GM21381 (cell line): ENCODE results near the gene LMAN1.
A peak's percentile ranks its signal among the peaks of the same experiment; 100 is the strongest.

Experiments used
- ATAC-seq: cut with Tn5 transposase; IDR thresholded peaks from one replicate; pipeline ENCODE4 v1.9.1; 2021; ENCODE audit warnings: mild to moderate bottlenecking, moderate library complexity; ENCODE audit not compliant: unreplicated experiment

The LMAN1 gene, protein sequence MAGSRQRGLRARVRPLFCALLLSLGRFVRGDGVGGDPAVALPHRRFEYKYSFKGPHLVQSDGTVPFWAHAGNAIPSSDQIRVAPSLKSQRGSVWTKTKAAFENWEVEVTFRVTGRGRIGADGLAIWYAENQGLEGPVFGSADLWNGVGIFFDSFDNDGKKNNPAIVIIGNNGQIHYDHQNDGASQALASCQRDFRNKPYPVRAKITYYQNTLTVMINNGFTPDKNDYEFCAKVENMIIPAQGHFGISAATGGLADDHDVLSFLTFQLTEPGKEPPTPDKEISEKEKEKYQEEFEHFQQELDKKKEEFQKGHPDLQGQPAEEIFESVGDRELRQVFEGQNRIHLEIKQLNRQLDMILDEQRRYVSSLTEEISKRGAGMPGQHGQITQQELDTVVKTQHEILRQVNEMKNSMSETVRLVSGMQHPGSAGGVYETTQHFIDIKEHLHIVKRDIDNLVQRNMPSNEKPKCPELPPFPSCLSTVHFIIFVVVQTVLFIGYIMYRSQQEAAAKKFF

DNA sequence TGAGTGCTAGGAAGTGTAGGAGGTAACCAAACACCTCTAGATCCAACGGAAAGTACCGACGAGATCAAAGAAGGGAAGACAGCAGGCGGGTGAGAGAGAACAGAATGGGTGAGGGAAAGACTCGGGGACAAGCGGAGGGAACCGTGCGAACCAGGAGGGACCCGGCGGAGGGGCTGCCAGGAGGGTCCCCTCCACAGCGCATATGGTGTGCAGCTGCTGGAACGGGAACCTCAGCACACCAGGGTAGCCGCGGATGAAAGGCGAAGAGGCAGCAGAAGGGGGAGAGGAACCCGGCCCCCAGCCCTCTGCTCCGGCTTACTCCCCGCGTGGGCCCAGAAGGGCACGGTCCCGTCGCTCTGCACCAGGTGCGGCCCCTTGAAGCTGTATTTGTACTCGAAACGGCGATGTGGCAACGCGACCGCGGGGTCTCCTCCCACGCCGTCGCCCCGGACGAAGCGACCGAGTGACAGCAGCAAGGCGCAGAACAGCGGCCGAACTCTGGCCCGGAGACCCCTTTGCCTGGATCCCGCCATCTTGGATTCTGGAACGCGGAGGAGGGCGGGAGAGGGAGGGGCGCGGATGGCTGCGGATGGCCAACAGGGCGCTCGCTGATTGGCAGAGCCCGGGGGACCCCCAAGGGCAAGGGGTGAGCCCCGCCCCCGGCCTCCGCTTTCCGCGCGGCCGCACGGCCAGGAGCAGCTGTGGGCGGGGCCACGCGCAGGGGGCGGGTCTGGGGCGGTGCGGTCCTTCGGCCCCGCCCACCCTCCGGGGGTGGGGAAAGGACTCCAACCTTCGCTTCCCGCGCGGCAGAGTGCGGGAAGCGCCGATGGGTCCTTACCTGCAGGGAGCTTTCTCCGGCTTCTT, at the start of gene LMAN1:
Gene LMAN1, minus strand, starts transcription at position 554 of the 864 bp plus-strand sequence. Its CDS starts 21 bp downstream, at position 533.
- ATAC-seq, result peak; percentile 98

GRCh38 chr18:59402432-59403090, 43.5 kb upstream of the LMAN1 start:
- ATAC-seq, result peak; percentile 91

DNA sequence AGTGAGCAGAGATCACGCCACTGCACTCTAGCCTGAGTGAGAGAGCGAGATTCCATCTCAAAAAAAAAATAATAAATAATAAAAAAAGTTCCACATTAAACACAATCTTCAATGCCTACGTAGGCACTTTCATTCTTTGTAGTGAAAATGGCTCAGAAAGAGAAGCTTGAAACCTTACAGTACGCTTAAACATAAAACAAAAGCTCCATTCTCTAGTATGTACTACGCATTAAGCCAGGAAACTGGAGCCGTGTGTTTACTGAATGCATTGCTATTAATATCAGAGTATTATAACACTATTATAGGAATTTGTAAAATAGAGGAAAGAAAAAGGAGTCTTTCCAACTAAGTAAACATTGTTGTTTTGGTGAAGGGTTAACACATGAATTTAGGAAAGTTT, 41.3 kb upstream of the LMAN1 start:
- ATAC-seq, result no peak

- ATAC-seq, result no peak
Observed at GRCh38 chr18:59395226-59396175, 36.4 kb upstream of the LMAN1 start.

DNA sequence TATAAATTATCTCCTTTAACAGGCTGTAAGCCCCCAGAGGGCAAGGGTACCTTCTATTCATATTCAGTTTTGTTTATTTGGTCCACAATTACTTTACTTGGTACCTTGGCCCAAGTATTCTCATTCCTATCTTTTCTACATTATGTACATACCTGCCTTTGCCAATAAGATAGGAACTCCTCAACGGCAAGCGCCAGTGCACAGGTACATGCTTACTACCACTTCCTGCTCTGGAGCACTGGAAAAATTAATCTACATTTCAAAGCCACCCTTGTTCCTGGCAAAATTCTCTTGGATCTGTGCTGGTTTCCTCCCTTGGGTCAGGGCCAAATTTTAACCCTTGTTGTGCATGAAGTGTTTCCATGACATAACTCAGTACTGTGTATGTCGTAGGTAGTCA, 34.3 kb upstream of the LMAN1 start:
- ATAC-seq, result no peak

GRCh38 chr18:59388817-59389216, 29.8 kb upstream of the LMAN1 start:
- no peak for ATAC-seq

GRCh38 chr18:59387687-59388565, 28.9 kb upstream of the LMAN1 start:
- no peak for ATAC-seq

DNA sequence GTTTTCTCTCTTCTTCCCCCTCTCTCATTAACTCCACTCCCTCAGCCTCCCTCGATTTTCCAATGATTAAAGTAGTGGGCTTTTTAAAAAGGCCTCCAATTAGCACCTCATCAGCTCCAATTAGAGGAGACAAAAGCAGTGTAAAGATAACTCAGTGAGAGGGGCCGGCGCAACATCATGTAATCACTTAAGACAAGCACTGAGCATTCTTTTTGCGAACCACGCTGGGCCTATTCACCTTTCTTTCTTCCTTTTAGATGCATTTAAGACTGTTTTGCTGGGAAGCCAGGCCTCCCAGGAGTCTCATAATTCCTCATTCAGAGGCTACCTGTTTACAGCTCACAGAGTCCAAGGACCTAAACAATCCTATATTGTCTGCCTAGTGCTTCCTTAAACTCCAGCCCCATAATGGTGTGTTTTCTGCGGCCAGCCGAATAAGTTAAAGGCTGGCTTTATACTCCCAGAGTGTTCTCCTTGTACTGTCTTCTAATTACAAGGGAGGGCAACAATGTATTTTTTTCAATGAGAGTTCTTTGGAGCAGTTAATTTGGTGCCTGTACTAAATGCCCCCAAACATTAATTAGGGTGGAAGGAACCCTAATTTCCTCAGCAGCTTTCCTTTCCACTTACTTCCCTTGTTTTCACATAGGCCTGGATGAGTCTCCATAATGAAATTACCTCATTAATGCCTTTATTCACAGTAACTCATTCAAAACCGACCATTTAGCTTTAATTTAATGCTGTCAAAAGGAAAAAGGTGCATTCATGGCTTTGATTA, 28.0 kb upstream of the LMAN1 start:
- no peak for ATAC-seq

DNA sequence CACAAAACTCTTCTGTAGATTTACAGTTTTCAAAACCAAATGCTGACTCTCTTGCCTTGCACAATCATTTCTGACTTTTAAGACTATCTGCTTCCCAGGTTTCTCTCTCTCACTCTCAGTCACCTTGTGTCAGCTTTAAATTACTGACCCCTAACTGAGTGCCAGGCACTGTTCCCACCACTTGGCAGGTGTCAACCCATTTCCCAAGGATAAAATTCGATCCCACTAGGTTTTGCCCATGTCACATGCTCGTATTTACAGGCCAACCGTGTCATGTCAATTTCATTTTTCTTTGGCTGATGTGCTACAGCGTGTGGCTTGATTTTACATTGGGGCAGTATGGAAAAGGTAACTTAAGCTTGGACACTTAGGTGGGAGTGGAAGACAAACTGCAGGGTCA, 26.1 kb upstream of the LMAN1 start:
- ATAC-seq, result no peak

DNA sequence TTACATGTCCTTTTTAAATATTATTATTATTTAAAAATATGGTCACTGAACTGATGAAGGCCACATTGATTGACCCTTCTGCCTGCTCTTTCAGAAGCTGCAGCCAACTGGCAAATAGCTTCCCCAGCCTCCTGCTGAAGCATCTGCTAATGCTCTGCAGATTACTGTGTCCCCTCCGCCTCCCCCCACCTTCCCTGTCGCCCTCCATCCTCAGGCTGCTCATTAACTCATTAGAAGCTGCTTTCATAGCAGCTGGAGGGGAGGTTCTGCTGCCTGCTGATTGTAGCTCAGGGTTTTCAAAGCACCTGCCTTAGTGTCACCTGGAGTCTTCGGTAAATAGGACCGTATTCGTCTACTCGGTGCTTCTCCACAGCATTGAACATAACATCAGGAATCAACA, 24.8 kb upstream of the LMAN1 start:
- ATAC-seq, result no peak

GRCh38 chr18:59382383-59382782, 23.3 kb upstream of the LMAN1 start:
- no peak for ATAC-seq

GRCh38 chr18:59381949-59382348, 22.9 kb upstream of the LMAN1 start:
- no peak for ATAC-seq

DNA sequence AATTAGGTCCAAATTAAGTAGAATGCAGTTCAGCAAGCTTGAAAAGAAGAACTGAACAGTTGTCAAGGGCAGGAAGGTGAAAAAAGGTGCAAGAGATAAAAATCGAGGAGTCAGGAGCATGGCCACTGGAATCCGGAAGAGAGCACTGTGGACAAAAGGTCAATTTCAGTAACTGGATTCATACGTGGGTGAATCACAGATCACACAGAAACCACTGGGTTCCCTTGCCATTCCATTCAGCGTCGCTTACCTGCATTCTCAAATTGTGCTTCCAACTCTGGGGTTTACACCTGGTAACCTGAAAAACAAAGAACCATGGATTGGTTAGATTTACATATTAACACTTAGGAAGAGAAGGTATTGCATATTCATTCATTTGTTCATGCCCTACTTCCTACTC, 21.6 kb upstream of the LMAN1 start:
- no peak for ATAC-seq

- no peak for ATAC-seq
Observed at GRCh38 chr18:59379772-59380522, 20.9 kb upstream of the LMAN1 start.

- ATAC-seq, result no peak
Observed at GRCh38 chr18:59377613-59378337, 18.7 kb upstream of the LMAN1 start.

GRCh38 chr18:59376351-59376935, 17.4 kb upstream of the LMAN1 start:
- ATAC-seq, result no peak

- ATAC-seq, result no peak
Observed at GRCh38 chr18:59374128-59374527, 15.1 kb upstream of the LMAN1 start.
